HG02678 (cell line): ENCODE results near the gene SLC52A3.
"Not testable (repeated sequence)": the region's sequence is repeated elsewhere in the genome, so short reads cannot be mapped to it uniquely, and the experiment has no call there.

Source experiments
- ATAC-seq: cut with Tn5 transposase; IDR thresholded peaks from one replicate; pipeline ENCODE4 v1.9.1; 2021; ENCODE audit warnings: mild to moderate bottlenecking, moderate library complexity; ENCODE audit not compliant: unreplicated experiment

Gene SLC52A3

DNA sequence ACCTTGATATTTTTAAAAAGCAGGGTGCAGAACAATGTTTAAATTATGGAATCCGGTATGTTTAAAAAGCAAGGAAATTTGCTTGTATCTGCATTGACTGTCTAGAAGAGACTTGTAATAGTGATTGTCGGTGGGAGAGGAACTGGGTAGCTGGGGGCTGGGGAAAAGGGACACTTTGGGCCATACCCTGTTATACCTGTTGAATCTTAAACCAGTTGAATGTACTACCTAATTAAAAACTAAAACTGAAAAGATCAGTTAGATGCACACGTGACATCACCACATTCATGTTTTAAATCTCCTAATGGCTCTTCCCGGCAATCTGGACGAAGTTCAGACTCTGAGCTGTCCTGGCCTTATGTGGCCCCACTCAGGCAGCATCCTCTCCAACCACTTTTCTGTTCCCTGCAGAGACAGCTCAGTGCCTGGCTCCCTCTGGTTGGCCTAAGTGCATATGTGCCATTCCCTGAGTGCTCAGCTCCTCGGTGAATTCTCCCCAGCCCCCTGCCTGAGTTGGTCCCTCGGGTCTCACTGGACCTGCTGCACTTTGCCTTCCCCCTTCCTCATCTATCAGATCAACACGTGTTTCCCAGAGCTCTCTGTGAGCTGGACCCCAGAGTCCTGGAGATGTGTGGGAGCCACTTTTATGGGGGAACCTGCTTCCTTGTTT is 36.3 kb downstream of the SLC52A3 start:
- ATAC-seq: no peak

- no peak for ATAC-seq
Measured at GRCh38 chr20:730005-730404, 38.3 kb downstream of the SLC52A3 start.

- ATAC-seq: no peak
Measured at GRCh38 chr20:728256-728944, 39.9 kb downstream of the SLC52A3 start.

DNA sequence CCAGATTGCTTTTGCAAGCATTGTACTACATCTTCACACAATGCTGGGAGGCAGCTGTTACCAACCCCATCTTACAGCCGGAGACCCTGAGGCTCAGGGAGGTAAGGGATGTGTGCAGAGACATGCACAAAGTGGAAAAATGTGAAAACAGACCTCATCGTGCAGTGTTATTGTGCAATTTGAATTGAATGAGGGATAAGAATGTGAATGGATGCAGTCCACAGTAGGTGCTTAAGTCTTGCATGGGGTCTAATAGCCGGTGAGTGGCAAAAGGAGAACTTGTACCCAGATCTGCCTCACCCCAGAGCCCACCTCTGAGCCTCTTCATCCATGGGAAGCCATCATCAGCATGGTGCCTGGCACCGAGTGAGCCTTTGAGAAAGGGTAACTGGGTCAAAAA is 42.1 kb downstream of the SLC52A3 start:
- ATAC-seq: no peak

DNA sequence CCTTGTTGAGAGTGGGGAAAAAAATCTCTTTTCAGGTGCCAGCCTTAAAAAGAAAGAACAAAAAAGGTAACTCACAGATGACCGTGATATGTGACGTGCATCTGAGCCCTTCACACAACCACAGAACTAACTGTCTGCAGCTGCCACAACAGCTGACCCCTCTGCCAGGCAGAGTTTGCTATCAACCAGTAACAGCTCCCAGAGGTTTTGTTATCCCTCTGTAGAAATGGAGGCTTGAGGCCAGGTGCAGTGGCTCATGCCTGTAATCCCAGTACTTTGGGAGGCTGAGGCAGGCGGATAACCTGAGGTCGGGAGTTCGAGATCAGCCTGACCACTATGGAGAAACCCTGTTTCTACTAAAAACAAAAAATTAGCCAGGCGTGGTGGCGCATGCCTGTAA is 42.8 kb downstream of the SLC52A3 start:
- ATAC-seq: no peak

- not testable (repeated sequence) for ATAC-seq
Measured at GRCh38 chr20:724797-725196, 43.5 kb downstream of the SLC52A3 start.

- ATAC-seq: no peak
Measured at GRCh38 chr20:723756-724155, 44.5 kb downstream of the SLC52A3 start.

DNA sequence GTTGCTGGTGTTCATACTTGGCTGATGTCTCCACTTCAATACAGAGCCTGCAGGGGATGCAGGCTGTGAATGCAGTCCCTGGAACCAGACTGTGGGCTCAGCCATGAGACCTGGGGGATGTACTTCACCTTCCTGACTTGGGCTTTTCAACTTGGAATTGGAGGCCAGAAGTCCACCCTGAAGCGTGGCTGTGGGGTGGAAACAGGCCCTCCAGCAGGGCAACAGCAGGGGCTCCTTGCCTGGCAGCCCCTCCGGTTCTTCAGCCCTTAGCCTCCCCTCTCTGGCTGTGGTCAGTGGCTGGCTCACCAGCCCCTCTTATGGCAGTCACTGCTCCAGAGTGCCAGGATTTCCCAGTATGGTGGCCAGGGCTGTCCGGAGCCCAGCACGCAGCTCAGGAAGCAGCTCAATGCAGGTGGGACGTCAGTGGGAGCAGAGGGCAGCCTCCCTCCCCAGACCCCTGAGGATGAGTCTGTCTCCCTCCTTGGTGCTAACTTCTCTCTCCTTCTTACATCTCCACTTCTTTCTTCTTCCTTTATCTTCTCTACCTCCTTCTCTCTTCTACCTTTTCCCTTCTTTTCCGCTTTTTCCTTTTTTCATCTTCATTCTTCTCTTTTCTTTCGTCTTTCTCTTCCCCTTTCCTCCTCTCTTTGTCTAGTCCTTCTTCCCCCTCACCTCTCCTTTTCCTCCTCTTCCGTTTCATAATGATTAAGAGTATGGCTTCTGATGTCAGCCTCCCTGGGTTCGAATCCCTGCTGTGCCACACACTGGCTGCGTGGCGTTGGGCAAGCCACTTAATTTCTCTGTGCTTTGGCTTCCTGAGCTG is 45.3 kb downstream of the SLC52A3 start:
- no peak for ATAC-seq

- no peak for ATAC-seq
Measured at GRCh38 chr20:721876-722275, 46.4 kb downstream of the SLC52A3 start.

DNA sequence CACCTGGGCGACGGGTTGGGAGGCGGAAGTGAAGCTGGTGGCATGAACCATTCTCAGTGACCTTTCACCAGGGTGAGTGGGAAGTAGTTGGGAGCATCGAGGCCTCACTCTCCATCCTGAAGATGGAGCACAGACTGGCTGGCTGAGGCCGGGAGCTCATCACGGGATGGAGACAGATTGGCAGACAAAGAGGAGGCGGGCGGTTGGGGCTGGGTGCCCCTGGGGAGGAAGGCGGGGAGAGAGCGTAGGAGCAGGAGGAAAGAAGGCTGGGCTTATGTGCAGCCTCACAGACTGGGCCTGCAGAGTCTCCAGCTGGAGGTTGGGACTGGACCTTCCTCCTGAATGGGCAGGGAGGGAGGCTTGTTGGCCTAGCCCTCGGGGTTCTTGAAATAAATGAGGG is 48.5 kb downstream of the SLC52A3 start:
- no peak for ATAC-seq

DNA sequence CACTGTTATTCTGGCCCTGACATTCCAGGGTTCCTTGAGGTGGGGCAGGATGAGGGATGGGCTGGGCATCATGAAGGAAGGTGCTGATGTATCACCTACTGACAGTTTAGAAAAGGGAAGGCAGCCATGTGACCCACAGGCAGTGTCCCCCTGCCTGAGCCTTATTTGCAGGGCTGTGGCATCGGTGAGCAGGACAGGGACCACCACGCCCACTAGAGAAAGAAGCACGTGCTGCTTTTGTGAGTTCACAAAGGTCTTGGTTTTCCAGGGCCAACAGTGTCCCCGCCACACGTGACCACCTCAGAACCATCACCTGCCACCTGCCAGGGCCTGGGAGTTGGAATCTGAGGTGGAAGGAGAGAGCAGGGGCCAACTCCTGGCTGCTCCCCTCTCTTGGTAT is 49.2 kb downstream of the SLC52A3 start:
- no peak for ATAC-seq

- no peak for ATAC-seq
Measured at GRCh38 chr20:717832-718231, 50.5 kb downstream of the SLC52A3 start.

- ATAC-seq: no peak
Measured at GRCh38 chr20:717271-717670, 51.0 kb downstream of the SLC52A3 start.

- ATAC-seq: no peak
Measured at GRCh38 chr20:714453-714852, 53.8 kb downstream of the SLC52A3 start.

- no peak for ATAC-seq
Measured at GRCh38 chr20:711576-711975, 56.7 kb downstream of the SLC52A3 start.

- no peak for ATAC-seq
Measured at GRCh38 chr20:710780-711450, 57.4 kb downstream of the SLC52A3 start.
